ENCODE data around the gene MLH1. TPM values are rescaled to one million over a fixed set of nuclear protein-coding genes. Genes with fewer than 3 reads are reported as not detected.
"Not testable (repeated sequence)": the region's sequence is repeated elsewhere in the genome, so short reads cannot be mapped to it uniquely, and the experiment has no call there.

The MLH1 gene
- total and polyA plus RNA-seq, 9 donors, result 39.9 to 59.4 (median 50.3) TPM

DNA sequence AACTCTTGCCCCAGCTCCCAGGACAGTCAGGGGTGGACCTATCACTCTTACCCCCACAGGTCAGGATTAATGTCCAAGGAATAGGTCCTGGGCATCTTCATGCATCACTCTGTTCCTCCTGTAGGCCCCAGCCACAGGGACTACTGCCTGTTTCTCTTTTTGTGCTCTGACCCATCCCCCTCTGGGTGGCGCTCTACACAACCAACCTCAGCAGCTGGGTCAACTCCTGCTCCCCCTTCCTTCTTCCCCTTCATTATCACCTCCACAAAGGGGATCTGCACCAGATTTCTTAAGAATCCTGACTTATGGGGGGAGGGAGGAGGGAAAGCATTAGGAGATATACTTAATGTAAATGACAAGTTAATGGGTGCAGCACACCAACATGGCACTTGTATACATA is 36.3 kb upstream of the MLH1 start:
- WGBS (ENCODE audit: insufficient coverage), result 75% methylated on average over 1 of the region's 1 CpG
- H3K27ac ChIP-seq (ENCODE audit: low read length), result no peak overlapping the region
- no peaks in the 10 kb centered on the region for H3K27me3 ChIP-seq (ENCODE audit: control insufficient read depth, insufficient read depth, low read length)
- H3K9me3 ChIP-seq (replicated peaks; ENCODE audit: control insufficient read depth, low read depth, low read length), result no peaks in the 10 kb centered on the region
- H3K36me3 ChIP-seq (ENCODE audit: control insufficient read depth, insufficient read depth, low read length), result no peaks in the 10 kb centered on the region
- H3K4me1 ChIP-seq (ENCODE audit: control insufficient read depth, insufficient read depth, low read length), result no peaks in the 10 kb centered on the region
- no peak overlapping the region for H3K4me3 ChIP-seq (ENCODE audit: low read length)
- no peak for DNase-seq

DNA sequence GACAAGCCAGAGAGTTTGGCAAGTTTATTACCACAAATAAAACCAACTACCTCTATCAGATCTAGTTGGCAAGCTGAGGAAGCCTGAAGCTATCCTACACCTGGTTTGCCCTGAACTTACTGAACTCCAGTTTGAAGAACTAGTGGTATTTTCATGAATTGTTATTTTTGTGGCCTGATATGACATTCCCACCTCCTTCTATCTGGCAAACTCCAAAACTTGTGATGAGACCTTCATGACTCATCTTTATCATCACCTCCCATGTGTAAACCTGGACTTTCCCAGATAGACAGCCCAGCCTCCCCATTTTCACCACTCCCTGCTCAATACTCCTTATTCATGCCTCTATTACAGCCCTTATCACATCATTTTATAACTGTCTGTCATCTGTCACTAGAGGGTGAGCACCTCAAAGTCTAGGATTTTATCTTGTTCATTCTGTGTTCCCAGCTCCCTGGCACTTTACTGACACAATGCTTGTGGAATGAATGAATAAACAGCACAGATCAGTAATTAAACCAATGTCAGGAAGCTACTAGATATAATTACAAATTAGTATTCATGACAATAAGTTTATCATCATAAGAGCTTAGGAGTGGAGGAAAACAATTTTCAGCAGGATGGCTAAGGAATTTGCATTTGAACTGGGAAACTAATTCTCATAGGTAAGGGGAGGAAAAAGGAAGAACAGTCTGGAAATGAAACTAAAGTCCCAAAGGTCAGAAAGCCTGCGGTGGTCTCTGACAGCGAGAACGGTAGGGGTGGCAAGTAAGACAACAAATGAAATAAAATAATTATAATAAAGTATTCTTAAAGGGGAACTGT is 35.2 kb upstream of the MLH1 start:
- no peak for DNase-seq
- no peaks in the 10 kb centered on the region for H3K4me1 ChIP-seq (ENCODE audit: control insufficient read depth, insufficient read depth, low read length)
- WGBS (ENCODE audit: insufficient coverage), result no CpG with 5 or more reads among the region's 3 CpGs
- no peaks in the 10 kb centered on the region for H3K27me3 ChIP-seq (ENCODE audit: control insufficient read depth, insufficient read depth, low read length)
- no peak overlapping the region for H3K4me3 ChIP-seq (ENCODE audit: low read length)
- H3K36me3 ChIP-seq (ENCODE audit: control insufficient read depth, insufficient read depth, low read length), result no peaks in the 10 kb centered on the region
- H3K9me3 ChIP-seq (replicated peaks; ENCODE audit: control insufficient read depth, low read depth, low read length), result no peaks in the 10 kb centered on the region
- no peak overlapping the region for H3K27ac ChIP-seq (ENCODE audit: low read length)

DNA sequence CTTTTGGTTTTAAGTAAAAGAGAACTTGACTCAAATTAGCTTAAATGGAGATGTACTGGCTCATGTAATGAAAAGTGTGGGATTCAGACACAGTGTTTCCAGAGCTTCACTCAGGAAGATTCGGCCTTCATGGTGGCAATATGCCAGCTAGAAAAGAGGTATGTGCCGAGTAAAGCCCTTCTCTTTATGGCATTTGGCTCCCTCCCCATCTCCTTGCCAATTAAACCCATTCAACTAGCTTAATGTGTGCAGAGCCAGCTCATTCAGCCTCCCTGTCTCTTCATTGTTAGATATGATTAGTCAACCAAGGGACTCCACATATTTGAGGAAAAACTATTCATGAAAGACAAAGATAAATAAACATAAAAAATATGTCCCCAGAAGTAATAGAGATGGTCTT is 33.5 kb upstream of the MLH1 start:
- H3K27ac ChIP-seq (ENCODE audit: low read length), result no peak overlapping the region

DNA sequence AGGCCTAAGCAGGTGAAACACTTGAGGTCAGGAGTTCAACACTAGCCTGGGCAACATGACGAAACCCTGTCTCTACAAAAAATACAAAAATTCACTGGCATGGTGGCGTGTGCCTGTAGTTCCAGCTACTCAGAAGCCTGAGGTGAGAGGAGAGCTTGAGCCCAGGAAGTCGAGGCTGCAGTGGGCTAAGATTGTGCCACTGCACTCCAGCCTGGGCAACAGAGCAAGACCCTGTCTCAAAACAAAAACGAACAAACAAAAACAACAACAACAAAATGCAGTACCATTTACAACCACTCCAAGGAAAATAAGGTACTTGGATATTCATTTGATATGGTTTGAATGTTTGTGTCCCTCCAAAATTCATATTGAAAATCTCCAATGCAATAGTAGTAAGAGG is 32.8 kb upstream of the MLH1 start:
- DNase-seq, result no peak
- Histone ChIP-seq H3K4me3 (ENCODE audit: low read length) (no peak overlapping the region), H3K4me1 (ENCODE audit: control insufficient read depth, insufficient read depth, low read length) (no peaks in the 10 kb centered on the region), H3K27ac (ENCODE audit: low read length) (no peak overlapping the region), H3K36me3 (ENCODE audit: control insufficient read depth, insufficient read depth, low read length) (no peaks in the 10 kb centered on the region), H3K9me3 (replicated peaks; ENCODE audit: control insufficient read depth, low read depth, low read length) (no peaks in the 10 kb centered on the region), H3K27me3 (ENCODE audit: control insufficient read depth, insufficient read depth, low read length) (no peaks in the 10 kb centered on the region)
- WGBS (ENCODE audit: insufficient coverage), result no CpG with 5 or more reads among the region's 4 CpGs

More for the DNA sequence above, 33.5 kb upstream of the MLH1 start:
- Histone ChIP-seq H3K27me3 (ENCODE audit: control insufficient read depth, insufficient read depth, low read length) (no peaks in the 10 kb centered on the region), H3K4me1 (ENCODE audit: control insufficient read depth, insufficient read depth, low read length) (no peaks in the 10 kb centered on the region), H3K36me3 (ENCODE audit: control insufficient read depth, insufficient read depth, low read length) (no peaks in the 10 kb centered on the region), H3K9me3 (replicated peaks; ENCODE audit: control insufficient read depth, low read depth, low read length) (no peaks in the 10 kb centered on the region), H3K4me3 (ENCODE audit: low read length) (no peak overlapping the region)
- no CpG with 5 or more reads among the region's 2 CpGs for WGBS (ENCODE audit: insufficient coverage)
- no peak for DNase-seq

DNA sequence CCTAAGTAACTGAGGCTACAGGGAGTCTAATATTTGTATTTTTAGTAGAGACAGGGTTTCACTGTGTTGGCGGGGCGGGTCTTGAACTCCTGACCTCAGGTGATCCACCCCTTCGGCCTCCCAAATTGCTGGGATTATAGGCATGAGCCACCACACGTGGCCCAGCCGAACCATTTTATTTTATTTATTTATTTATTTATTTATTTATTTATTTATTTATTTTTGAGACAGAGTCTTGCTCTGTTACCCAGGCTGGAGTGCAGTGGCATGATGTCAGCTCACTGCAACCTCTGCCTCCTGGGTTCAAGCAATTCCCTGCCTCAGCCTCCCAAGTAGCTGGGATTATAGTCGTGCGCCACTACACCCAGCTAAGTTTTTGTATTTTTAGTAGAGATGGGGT is 30.3 kb upstream of the MLH1 start:
- not testable (repeated sequence) for DNase-seq; H3K4me1 ChIP-seq (ENCODE audit: control insufficient read depth, insufficient read depth, low read length); H3K36me3 ChIP-seq (ENCODE audit: control insufficient read depth, insufficient read depth, low read length); H3K27me3 ChIP-seq (ENCODE audit: control insufficient read depth, insufficient read depth, low read length); H3K4me3 ChIP-seq (ENCODE audit: low read length); H3K27ac ChIP-seq (ENCODE audit: low read length); H3K9me3 ChIP-seq (replicated peaks; ENCODE audit: control insufficient read depth, low read depth, low read length)
- no CpG with 5 or more reads among the region's 7 CpGs for WGBS (ENCODE audit: insufficient coverage)

DNA sequence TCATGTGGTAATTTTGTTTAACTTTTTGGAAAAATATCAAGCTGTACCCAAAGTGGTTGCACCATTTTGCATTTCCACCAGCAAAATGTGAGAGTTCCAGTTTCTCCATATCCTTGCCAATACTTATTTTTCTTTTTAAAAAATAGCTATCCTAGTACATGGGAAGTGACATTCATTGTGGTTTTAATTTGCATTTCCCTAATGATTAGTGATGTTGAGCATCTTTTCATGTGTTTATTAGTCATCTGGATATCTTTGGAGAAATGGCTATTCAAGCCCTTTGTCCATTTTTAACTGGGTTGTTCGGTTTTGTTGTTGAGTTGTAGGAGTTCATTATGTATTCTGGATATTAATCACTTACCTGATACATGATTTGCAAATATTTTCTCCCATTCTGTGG is 29.0 kb upstream of the MLH1 start:
- no peaks in the 10 kb centered on the region for H3K4me1 ChIP-seq (ENCODE audit: control insufficient read depth, insufficient read depth, low read length)
- no peak overlapping the region for H3K27ac ChIP-seq (ENCODE audit: low read length)
- no peaks in the 10 kb centered on the region for H3K9me3 ChIP-seq (replicated peaks; ENCODE audit: control insufficient read depth, low read depth, low read length)
- H3K4me3 ChIP-seq (ENCODE audit: low read length), result no peak overlapping the region
- H3K27me3 ChIP-seq (ENCODE audit: control insufficient read depth, insufficient read depth, low read length), result no peaks in the 10 kb centered on the region
- DNase-seq, result no peak
- no peaks in the 10 kb centered on the region for H3K36me3 ChIP-seq (ENCODE audit: control insufficient read depth, insufficient read depth, low read length)
- no CpG with 5 or more reads among the region's 1 CpG for WGBS (ENCODE audit: insufficient coverage)

DNA sequence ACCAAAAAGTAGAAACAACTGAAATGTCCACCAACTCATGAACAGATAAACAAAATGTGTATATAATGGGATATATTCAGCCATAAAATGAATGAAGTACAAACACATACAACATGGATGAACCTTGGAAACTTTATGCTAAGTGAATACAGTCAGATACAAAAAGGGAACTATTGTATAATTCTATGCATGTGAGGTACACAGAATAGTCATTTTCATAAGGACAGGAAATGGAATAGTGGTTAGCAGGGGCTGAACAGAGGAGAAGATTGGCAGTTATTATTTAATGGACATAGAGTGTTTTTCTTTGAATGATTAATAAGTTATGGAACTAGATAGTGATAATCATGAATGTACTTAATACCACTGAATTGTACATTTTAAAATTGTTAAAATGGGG is 28.5 kb upstream of the MLH1 start:
- peaks cover under 1% of the 10 kb centered on the region for H3K4me1 ChIP-seq (ENCODE audit: control insufficient read depth, insufficient read depth, low read length)
- no peaks in the 10 kb centered on the region for H3K9me3 ChIP-seq (replicated peaks; ENCODE audit: control insufficient read depth, low read depth, low read length)
- no peak for DNase-seq
- H3K27ac ChIP-seq (ENCODE audit: low read length), result no peak overlapping the region
- H3K4me3 ChIP-seq (ENCODE audit: low read length), result no peak overlapping the region
- H3K27me3 ChIP-seq (ENCODE audit: control insufficient read depth, insufficient read depth, low read length), result no peaks in the 10 kb centered on the region
- H3K36me3 ChIP-seq (ENCODE audit: control insufficient read depth, insufficient read depth, low read length), result no peaks in the 10 kb centered on the region

DNA sequence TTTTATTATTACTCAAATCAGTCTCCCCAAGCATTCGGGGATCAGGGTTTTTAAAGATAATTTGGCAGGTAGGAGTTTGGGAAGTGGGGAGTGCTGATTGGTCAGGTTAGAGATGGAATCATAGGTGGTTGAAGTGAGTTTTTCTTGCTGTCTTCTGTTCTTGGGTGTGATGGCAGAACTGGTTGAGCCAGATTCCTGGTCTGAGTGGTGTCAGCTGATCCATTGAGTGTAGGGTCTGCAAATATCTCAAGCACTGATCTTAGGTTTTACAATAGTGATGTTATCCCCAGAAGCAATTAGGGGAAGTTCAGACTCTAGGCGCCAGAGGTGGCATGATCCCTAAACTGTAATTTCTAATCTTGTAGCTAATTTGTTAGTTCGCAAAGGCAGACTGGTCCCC is 27.9 kb upstream of the MLH1 start:
- H3K27ac ChIP-seq (ENCODE audit: low read length), result no peak overlapping the region
- no peaks in the 10 kb centered on the region for H3K9me3 ChIP-seq (replicated peaks; ENCODE audit: control insufficient read depth, low read depth, low read length)
- peaks cover 2% of the 10 kb centered on the region for H3K4me1 ChIP-seq (ENCODE audit: control insufficient read depth, insufficient read depth, low read length)
- no peak overlapping the region for H3K4me3 ChIP-seq (ENCODE audit: low read length)
- 44% methylated on average over 1 of the region's 3 CpGs for WGBS (ENCODE audit: insufficient coverage)
- no peaks in the 10 kb centered on the region for H3K36me3 ChIP-seq (ENCODE audit: control insufficient read depth, insufficient read depth, low read length)
- DNase-seq, result no peak
- no peaks in the 10 kb centered on the region for H3K27me3 ChIP-seq (ENCODE audit: control insufficient read depth, insufficient read depth, low read length)

DNA sequence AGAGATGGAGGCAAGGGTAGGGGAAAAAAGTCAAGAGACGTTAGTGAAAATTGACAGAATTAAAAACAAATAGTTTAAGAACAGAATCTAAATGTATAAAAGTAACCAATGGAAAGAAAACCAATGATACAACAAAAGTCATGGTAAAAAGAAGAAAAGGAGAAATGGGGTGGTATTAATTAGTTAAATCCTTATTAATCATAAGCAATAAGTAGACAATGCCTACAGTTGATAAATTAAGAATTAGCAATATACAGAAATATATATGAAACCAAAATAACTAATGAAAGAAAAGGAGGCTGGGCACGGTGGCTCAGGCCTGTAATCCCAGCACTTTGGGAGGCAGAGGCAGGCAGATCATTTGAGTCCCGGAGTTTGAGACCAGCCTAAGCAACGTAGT is 24.2 kb upstream of the MLH1 start:
- no peaks in the 10 kb centered on the region for H3K9me3 ChIP-seq (replicated peaks; ENCODE audit: control insufficient read depth, low read depth, low read length)
- H3K4me3 ChIP-seq (ENCODE audit: low read length), result no peak overlapping the region

DNA sequence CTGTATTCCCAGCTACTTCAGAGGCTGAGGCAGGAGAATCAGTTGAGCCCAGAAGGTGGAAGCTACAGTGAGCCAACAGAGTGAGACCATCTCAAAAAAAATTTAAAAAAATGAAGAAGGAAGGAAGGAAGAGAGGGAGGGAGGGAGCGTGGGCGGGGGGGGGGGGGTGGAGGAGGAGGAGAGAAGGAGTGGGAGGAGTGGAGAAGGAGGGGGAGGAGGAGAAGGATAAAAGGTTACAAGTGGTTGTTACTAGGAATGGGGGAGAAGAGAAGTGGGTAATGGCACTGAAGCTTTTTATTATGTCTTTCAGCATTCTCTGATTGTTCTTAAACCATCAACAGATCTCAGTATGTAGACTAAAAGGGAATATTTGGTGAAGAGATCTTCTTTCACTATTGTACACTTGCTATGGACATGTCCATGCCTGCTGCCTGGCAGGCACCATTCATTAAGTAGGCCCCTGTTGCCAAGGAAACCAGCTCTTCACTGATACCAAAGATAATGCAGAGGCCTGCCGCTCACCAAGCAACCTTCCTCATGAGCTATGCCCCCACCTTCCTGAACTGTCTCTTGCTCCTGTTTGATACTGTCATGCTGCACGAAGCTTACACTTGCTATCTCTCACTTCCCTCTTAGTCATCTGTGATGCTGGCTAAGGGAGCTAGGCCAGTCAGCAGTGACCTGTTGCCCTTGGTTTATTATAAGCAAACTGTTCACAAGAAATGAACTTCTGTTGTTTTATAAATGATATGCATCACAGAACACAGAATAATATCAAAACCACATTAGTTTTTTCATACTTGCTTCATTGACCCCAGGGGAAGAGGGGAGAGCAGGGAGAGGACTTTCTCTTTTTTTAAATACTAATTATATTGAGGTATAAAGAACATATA is 23.5 kb upstream of the MLH1 start:
- Histone ChIP-seq H3K27me3 (ENCODE audit: control insufficient read depth, insufficient read depth, low read length) (no peaks in the 10 kb centered on the region), H3K4me3 (ENCODE audit: low read length) (no peak overlapping the region), H3K36me3 (ENCODE audit: control insufficient read depth, insufficient read depth, low read length) (no peaks in the 10 kb centered on the region), H3K4me1 (ENCODE audit: control insufficient read depth, insufficient read depth, low read length) (peaks cover 2% of the 10 kb centered on the region), H3K27ac (ENCODE audit: low read length) (no peak overlapping the region), H3K9me3 (replicated peaks; ENCODE audit: control insufficient read depth, low read depth, low read length) (no peaks in the 10 kb centered on the region)
- peak; percentile 34 for DNase-seq
- 31% methylated on average over 2 of the region's 4 CpGs for WGBS (ENCODE audit: insufficient coverage)

More for the DNA sequence above, 24.2 kb upstream of the MLH1 start:
- Histone ChIP-seq H3K27me3 (ENCODE audit: control insufficient read depth, insufficient read depth, low read length) (no peaks in the 10 kb centered on the region), H3K4me1 (ENCODE audit: control insufficient read depth, insufficient read depth, low read length) (peaks cover 2% of the 10 kb centered on the region), H3K27ac (ENCODE audit: low read length) (no peak overlapping the region), H3K36me3 (ENCODE audit: control insufficient read depth, insufficient read depth, low read length) (no peaks in the 10 kb centered on the region)
- DNase-seq, result no peak
- WGBS (ENCODE audit: insufficient coverage), result 100% methylated on average over 2 of the region's 4 CpGs
